Neural cell (in vitro differentiated cells): ENCODE data around the gene BCO1. TPM values are rescaled to one million over a fixed set of nuclear protein-coding genes. Genes with fewer than 3 reads are reported as not detected.

Experiments
- H2AFZ ChIP-seq: fragments of 200-600, 300-800 bp; sonication (generic), shearing (Covaris generic); 2 replicates; pipeline ENCODE4 v1.6.0; 2014; ENCODE audit warnings: low read depth, mild to moderate bottlenecking, antibody characterized with exemption, low read length, moderate library complexity
- H3F3A ChIP-seq: fragments of 200-600 bp; shearing (Covaris generic); 2 replicates; pipeline ENCODE4 v1.6.1; 2016; ENCODE audit warnings: mild to moderate bottlenecking, moderate library complexity, mixed read lengths, antibody characterized with exemption, low read length; ENCODE audit not compliant: insufficient read depth, poor library complexity, severe bottlenecking
- H3K27ac ChIP-seq: fragments of 200-600, 300-800 bp; sonication (generic), shearing (Covaris generic); 2 replicates; pipeline ENCODE4 v1.5.1; 2014; ENCODE audit warnings: mild to moderate bottlenecking, low read length, moderate library complexity
- H3K27me3 ChIP-seq: fragments of 300-800, 200-600 bp; sonication (generic), shearing (Covaris generic); 2 replicates; pipeline ENCODE4 v1.6.0; 2014; ENCODE audit warnings: mild to moderate bottlenecking, low read depth, low read length, moderate library complexity; ENCODE audit not compliant: insufficient read depth
- H3K36me3 ChIP-seq: fragments of 300-800, 200-600 bp; sonication (generic), shearing (Covaris generic); 2 replicates; pipeline ENCODE4 v1.5.1; 2014; ENCODE audit warnings: mild to moderate bottlenecking, antibody characterized with exemption, low read length, moderate library complexity; ENCODE audit not compliant: insufficient read depth
- H3K4me2 ChIP-seq: fragments of 300-800, 200-600 bp; sonication (generic), shearing (Covaris generic); 2 replicates; pipeline ENCODE4 v1.6.0; 2014; ENCODE audit warnings: mild to moderate bottlenecking, low read length
- H3K4me3 ChIP-seq: fragments of 300-800, 200-600 bp; sonication (generic), shearing (Covaris generic); 2 replicates; pipeline ENCODE4 v1.5.1; 2014; ENCODE audit warnings: mild to moderate bottlenecking, low read length, moderate library complexity
- H3K79me2 ChIP-seq: fragments of 200-600 bp; shearing (Covaris generic); replicated peaks from 2 replicates; pipeline ENCODE4 v1.6.0; 2014; ENCODE audit warnings: mild to moderate bottlenecking, low read length, moderate library complexity; ENCODE audit not compliant: insufficient read depth
- H3K9ac ChIP-seq: fragments of 300-800, 200-600 bp; sonication (generic), shearing (Covaris generic); 2 replicates; pipeline ENCODE4 v1.6.1; 2016; ENCODE audit warnings: mild to moderate bottlenecking, low read length, mixed read lengths
- H3K9me2 ChIP-seq: fragments of 200-600 bp; shearing (Covaris generic); 2 replicates; pipeline ENCODE4 v1.6.1; 2016; ENCODE audit warnings: mild to moderate bottlenecking, low read length, mixed read lengths; ENCODE audit not compliant: insufficient read depth
- H3K9me3 ChIP-seq: fragments of 200-600, 300-800 bp; sonication (generic), shearing (Covaris generic); 2 replicates; pipeline ENCODE4 v1.6.1; 2016; ENCODE audit warnings: mild to moderate bottlenecking, mixed run types, low read length, moderate library complexity, mixed read lengths
- H4K20me1 ChIP-seq: fragments of 200-600 bp; shearing (Covaris generic); 2 replicates; pipeline ENCODE4 v1.6.1; 2016; ENCODE audit warnings: mild to moderate bottlenecking, mixed run types; ENCODE audit not compliant: insufficient read depth
- CTCF ChIP-seq: fragments of 450-650 bp; IDR thresholded peaks from 2 replicates; pipeline ENCODE4 v1.5.1; 2014; ENCODE audit warnings: antibody characterized with exemption, mild to moderate bottlenecking, moderate library complexity; ENCODE audit not compliant: poor library complexity, severe bottlenecking
- EP300 ChIP-seq: fragments of 450-650 bp; conservative IDR thresholded peaks from 2 replicates; pipeline ENCODE4 v1.6.1; 2014; ENCODE audit warnings: antibody characterized with exemption, mild to moderate bottlenecking, moderate library complexity; ENCODE audit not compliant: poor library complexity, severe bottlenecking
- EZH2 ChIP-seq: fragments of 200-600, 300-800 bp; shearing (Covaris generic), sonication (generic); IDR thresholded peaks from 2 replicates; pipeline ENCODE4 v1.6.1; 2014; ENCODE audit warnings: antibody characterized with exemption, low read length, borderline replicate concordance, mild to moderate bottlenecking; ENCODE audit not compliant: insufficient read depth, poor library complexity, severe bottlenecking
- MXI1 ChIP-seq: fragments of 450-650 bp; conservative IDR thresholded peaks from 2 replicates; pipeline ENCODE4 v1.6.1; 2014; ENCODE audit warnings: antibody characterized with exemption, mild to moderate bottlenecking; ENCODE audit not compliant: poor library complexity, severe bottlenecking
- POLR2AphosphoS5 ChIP-seq: IDR thresholded peaks from 2 replicates; pipeline ENCODE4 v1.6.1; 2012
- RAD21 ChIP-seq: fragments of 450-650 bp; conservative IDR thresholded peaks from 2 replicates; pipeline ENCODE4 v1.6.1; 2014; ENCODE audit warnings: antibody characterized with exemption, mild to moderate bottlenecking, moderate library complexity
- REST ChIP-seq: IDR thresholded peaks from 2 replicates; pipeline ENCODE4 v1.6.1; 2012; ENCODE audit warnings: borderline replicate concordance
- SMC3 ChIP-seq: fragments of 450-650 bp; conservative IDR thresholded peaks from 2 replicates; pipeline ENCODE4 v1.6.1; 2014; ENCODE audit warnings: antibody characterized with exemption, mild to moderate bottlenecking, moderate library complexity; ENCODE audit not compliant: poor library complexity
- TAF1 ChIP-seq: IDR thresholded peaks from 2 replicates; pipeline ENCODE4 v1.6.1; 2012; ENCODE audit warnings: low read depth
- polyA plus RNA-seq: library from polyadenylated mRNA; depleted of rRNA; stranded (reverse); fragments of >200 nt; gene quantifications from 2 replicates; pipeline ENCODE4 v1.2.3, GENCODE V29; 2014

The BCO1 gene
- polyA plus RNA-seq, 1 donor from 2014 or later: not detected

- H3F3A ChIP-seq: no peaks in the 10 kb centered on the region
- no peak overlapping the region for H3K4me2 ChIP-seq
- no peak overlapping the region for H3K9ac ChIP-seq
- no peaks in the 10 kb centered on the region for H3K79me2 ChIP-seq
- no peaks in the 10 kb centered on the region for H3K27me3 ChIP-seq
- no peaks in the 10 kb centered on the region for H4K20me1 ChIP-seq
- H3K4me3 ChIP-seq: no peak overlapping the region
- H3K27ac ChIP-seq: no peak overlapping the region
- no peak for TF ChIP-seq CTCF
- TF ChIP-seq MXI1: no peak
- TF ChIP-seq EP300: no peak
- TF ChIP-seq EZH2: no peak
- TF ChIP-seq REST: no peak
- no peak for TF ChIP-seq POLR2AphosphoS5
- no peak for TF ChIP-seq RAD21
- TF ChIP-seq SMC3: no peak
- no peak for TF ChIP-seq TAF1
- no peaks in the 10 kb centered on the region for H3K9me3 ChIP-seq
- H3K9me2 ChIP-seq: no peaks in the 10 kb centered on the region
- no peaks in the 10 kb centered on the region for H3K36me3 ChIP-seq
- H2AFZ ChIP-seq: no peak overlapping the region
Measured at GRCh38 chr16:81198635-81199034, 39.9 kb upstream of the BCO1 start.

- H3K79me2 ChIP-seq: no peaks in the 10 kb centered on the region
- H4K20me1 ChIP-seq: no peaks in the 10 kb centered on the region
- no peaks in the 10 kb centered on the region for H3F3A ChIP-seq
- no peak overlapping the region for H3K4me2 ChIP-seq
- H2AFZ ChIP-seq: no peak overlapping the region
- H3K9ac ChIP-seq: no peak overlapping the region
- H3K27me3 ChIP-seq: no peaks in the 10 kb centered on the region
- H3K9me2 ChIP-seq: no peaks in the 10 kb centered on the region
- H3K4me3 ChIP-seq: no peak overlapping the region
- H3K36me3 ChIP-seq: no peaks in the 10 kb centered on the region
- no peaks in the 10 kb centered on the region for H3K9me3 ChIP-seq
- H3K27ac ChIP-seq: no peak overlapping the region
- TF ChIP-seq CTCF: no peak
- TF ChIP-seq EZH2: no peak
- no peak for TF ChIP-seq POLR2AphosphoS5
- no peak for TF ChIP-seq EP300
- TF ChIP-seq REST: no peak
- TF ChIP-seq MXI1: no peak
- TF ChIP-seq TAF1: no peak
- TF ChIP-seq RAD21: no peak
- TF ChIP-seq SMC3: no peak
Measured at GRCh38 chr16:81201267-81201666, 37.2 kb upstream of the BCO1 start.
